NT2/D1 (cell line): ENCODE measurements around the gene SETD5.

ENCODE experiments used
- DNase-seq: peaks from one replicate; pipeline ENCODE4 v3.0.0-alpha.2; 2011; ENCODE audit warnings: low read depth, low spot score
- H3K27me3 ChIP-seq: 2 replicates; pipeline ENCODE4 v1.6.0; 2011; ENCODE audit warnings: mild to moderate bottlenecking; ENCODE audit not compliant: insufficient read length, insufficient read depth
- H3K36me3 ChIP-seq: 2 replicates; pipeline ENCODE4 v1.6.1; 2011; ENCODE audit warnings: mild to moderate bottlenecking, low read length, mixed read lengths; ENCODE audit not compliant: insufficient read depth, insufficient read length
- H3K4me1 ChIP-seq: 2 replicates; pipeline ENCODE4 v1.5.1; 2011; ENCODE audit not compliant: insufficient read depth, insufficient read length
- H3K4me3 ChIP-seq: 2 replicates; pipeline ENCODE4 v1.5.1; 2011; ENCODE audit warnings: low read depth; ENCODE audit not compliant: insufficient read length
- H3K9ac ChIP-seq: 2 replicates; pipeline ENCODE4 v1.6.0; 2011; ENCODE audit warnings: low read depth; ENCODE audit not compliant: insufficient read length
- H3K9me3 ChIP-seq: 2 replicates; pipeline ENCODE4 v1.5.1; 2011; ENCODE audit warnings: mild to moderate bottlenecking, low read length; ENCODE audit not compliant: insufficient read depth
- SUZ12 ChIP-seq: IDR thresholded peaks from 2 replicates; pipeline ENCODE4 v1.6.1; 2011; ENCODE audit not compliant: insufficient read length, insufficient read depth; ENCODE audit errors: extremely low read depth
- YY1 ChIP-seq: IDR thresholded peaks from 2 replicates; pipeline ENCODE4 v1.6.1; 2011; ENCODE audit not compliant: insufficient read length, insufficient read depth
- ZNF274 ChIP-seq: IDR thresholded peaks from 2 replicates; pipeline ENCODE4 v1.6.1; 2011; ENCODE audit warnings: mild to moderate bottlenecking, low read depth, low read length

The SETD5 gene

DNA sequence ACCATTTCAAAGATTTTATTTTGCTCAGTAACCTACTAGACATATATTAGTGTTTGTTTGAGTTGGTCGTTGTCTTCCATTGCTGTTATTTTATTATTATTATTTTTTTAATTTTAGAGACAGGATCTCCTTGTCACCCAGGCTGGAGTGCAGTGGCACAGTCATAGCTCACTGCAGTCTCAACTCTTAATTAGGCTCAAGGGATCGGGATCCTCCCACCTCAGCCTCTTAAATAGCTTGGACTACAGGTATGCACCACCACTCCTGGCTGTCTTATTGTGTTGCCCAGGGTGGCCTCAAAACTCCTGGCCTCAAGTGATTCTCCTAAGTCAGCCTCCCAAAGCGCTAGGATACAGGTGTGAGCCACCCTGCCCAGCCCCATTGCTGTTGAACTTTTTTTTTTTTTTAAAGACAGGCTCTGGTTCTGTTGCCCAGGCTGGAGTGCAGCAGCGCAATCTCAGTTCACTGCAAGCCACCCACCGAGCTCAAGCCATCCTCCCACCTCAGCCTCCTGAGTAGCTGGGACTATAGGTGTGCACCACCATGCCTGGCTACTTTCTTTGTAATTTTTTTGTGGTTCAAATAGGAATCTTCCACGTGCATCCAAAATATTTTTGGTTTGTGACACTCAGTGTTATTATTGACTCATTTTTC is 18.2 kb downstream of the SETD5 start:
- Histone ChIP-seq H3K9me3 (no peaks in the 10 kb centered on the region), H3K4me1 (no peaks in the 10 kb centered on the region), H3K36me3 (peaks cover 24% of the 10 kb centered on the region), H3K27me3 (no peaks in the 10 kb centered on the region), H3K9ac (no peak overlapping the region), H3K4me3 (no peak overlapping the region)
- TF ChIP-seq YY1 (no peak), ZNF274 (no peak), SUZ12 (no peak)
- DNase-seq: no peak

DNA sequence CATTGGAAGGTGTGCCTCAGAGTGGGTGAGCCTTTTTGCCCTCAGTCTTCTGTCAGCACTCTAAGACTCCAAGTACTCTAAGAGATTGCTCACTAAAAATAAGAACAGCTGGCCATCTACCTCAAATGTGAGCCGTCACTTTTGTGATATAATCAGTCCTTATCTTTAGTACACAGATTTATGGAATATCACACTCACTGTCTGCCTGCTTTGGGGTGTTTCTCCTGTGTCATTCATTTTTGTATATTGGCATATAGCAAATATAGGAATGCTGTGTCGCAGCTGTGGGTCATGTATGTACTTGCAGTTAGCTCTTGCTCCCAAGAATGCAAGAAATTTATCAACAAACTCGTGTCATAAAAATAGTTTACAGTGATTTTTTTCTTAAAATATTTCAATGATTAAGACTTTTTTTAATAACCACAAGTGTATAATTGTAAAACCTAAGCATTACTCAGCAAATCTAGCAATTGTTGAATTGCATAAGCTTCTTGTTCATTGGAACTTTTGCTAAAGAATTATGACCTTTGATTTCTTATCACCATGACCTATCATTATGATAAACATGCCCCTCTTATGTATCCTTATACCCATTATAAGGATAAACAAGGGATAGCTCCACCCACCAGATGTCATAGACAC is 18.8 kb downstream of the SETD5 start:
- TF ChIP-seq SUZ12 (no peak), ZNF274 (no peak), YY1 (no peak)
- Histone ChIP-seq H3K4me3 (no peak overlapping the region), H3K36me3 (peaks cover 26% of the 10 kb centered on the region), H3K9me3 (no peaks in the 10 kb centered on the region), H3K27me3 (no peaks in the 10 kb centered on the region), H3K9ac (no peak overlapping the region), H3K4me1 (no peaks in the 10 kb centered on the region)
- DNase-seq: no peak

DNA sequence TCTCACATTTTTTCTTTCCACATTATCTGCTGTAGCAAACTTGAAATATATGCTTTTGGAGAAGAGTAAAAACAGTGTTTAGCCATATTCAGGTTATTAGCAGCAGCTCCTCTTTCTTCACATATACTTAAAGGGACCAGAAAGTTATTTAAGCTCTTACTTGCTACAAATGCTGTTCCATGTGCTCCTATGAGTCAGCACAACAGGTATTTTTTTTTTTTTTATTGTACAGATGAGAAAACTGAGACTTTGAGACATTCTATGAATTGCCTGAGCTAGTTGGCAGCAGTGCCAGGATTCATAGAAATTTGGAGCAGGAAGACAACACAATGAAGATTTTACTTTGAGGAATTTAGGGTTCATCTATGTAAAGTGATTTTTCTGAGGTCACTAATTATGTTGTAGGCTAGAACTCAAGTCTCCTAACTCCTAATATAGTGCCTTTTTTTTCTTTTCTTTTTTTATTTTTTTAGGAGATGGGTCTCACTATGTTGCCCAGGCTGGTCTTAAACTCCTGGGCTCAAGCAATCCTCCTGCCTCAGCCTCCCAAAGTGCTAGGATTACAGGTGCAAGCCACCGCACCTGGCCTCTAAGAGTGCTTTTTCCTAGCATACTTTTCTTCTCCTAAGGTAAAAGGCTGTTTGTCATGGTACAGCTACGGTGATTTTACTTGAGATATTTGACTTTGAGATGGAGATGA is 23.6 kb downstream of the SETD5 start:
- TF ChIP-seq ZNF274: no peak
- no peak for TF ChIP-seq YY1
- no peak for TF ChIP-seq SUZ12
- no peak overlapping the region for H3K9ac ChIP-seq
- H3K4me3 ChIP-seq: no peak overlapping the region
- H3K27me3 ChIP-seq: no peaks in the 10 kb centered on the region
- H3K9me3 ChIP-seq: no peaks in the 10 kb centered on the region
- DNase-seq: no peak
- H3K36me3 ChIP-seq: peaks cover 41% of the 10 kb centered on the region
- no peaks in the 10 kb centered on the region for H3K4me1 ChIP-seq

DNA sequence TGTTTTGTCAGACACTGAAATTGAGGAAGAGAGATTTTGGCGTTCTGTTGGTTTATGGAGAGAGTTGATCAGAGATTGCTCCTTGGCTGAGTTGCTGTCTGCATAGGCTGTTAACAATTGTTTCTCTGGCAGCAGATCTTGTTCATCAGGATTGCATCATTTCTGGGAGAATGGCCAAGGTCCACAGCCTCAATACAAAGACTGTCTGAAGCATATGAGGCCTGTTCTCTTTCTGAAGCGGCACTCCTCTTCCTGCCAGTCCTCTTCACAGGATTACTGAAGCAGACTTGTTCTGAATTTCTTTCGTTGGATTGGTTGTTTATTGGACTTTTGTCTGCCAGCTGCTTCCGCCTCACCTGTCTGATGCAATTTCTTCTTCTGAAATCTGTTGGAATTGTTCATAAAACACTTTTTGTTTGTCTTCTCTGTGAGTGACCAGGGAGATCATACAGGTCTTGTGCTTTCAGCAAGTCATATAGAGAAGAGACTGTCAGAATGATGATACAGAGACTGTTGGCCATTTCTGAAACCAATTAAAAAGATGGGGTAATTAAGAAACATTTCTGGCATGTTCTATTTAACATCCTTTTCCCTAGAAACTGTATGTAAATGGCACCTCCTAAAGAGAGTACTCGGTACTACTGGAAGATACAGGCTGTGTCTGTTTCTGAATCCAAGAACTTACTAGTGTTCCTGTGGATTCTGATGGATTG is 25.5 kb downstream of the SETD5 start:
- Histone ChIP-seq H3K9ac (no peak overlapping the region), H3K4me3 (no peak overlapping the region), H3K4me1 (no peaks in the 10 kb centered on the region), H3K9me3 (no peaks in the 10 kb centered on the region), H3K27me3 (no peaks in the 10 kb centered on the region), H3K36me3 (peaks cover 48% of the 10 kb centered on the region)
- DNase-seq: no peak
- TF ChIP-seq YY1 (no peak), SUZ12 (no peak), ZNF274 (no peak)

DNA sequence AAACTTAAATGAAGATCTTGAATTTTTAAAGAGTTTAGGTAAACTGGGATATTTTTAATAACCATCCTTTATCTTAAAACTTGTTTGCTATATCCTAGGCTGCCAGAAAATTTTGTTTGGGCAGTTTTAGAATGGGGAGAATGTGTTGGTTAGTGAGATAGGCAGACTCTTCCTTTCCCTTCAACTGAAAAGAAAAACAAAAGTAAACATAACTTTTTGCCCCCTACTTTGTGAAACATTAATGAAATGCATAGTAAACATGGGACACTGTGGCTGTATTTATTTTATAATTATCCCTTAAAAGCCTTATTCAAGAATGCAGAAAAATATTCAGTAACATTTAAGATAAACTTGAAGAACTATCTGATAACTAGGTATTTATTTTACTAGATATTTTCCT is 31.0 kb downstream of the SETD5 start:
- no peaks in the 10 kb centered on the region for H3K4me1 ChIP-seq
- H3K4me3 ChIP-seq: no peak overlapping the region
- TF ChIP-seq ZNF274 (no peak), SUZ12 (no peak), YY1 (no peak)
- H3K9me3 ChIP-seq: no peaks in the 10 kb centered on the region
- no peak overlapping the region for H3K9ac ChIP-seq
- H3K27me3 ChIP-seq: no peaks in the 10 kb centered on the region
- DNase-seq: no peak
- peaks cover 88% of the 10 kb centered on the region for H3K36me3 ChIP-seq

DNA sequence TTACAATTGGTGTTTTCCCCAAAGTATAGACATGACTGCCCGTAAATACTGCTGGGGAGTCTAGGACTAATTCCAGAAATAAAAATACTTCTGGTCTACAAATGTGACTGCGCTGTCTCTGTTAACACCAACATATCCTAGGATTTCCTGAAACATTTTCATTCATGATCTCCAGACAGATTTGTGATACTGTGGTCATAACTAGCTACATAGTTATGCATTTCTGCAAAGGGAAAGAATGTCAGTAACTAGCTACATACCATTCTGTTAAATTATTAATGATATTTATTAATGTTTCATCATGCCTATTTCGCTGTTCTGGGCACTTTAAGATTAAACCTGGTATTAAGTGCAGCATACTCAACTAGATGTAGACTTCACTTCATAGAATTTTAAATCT is 33.3 kb downstream of the SETD5 start:
- no peak for DNase-seq
- Histone ChIP-seq H3K9me3 (no peaks in the 10 kb centered on the region), H3K9ac (no peak overlapping the region), H3K27me3 (no peaks in the 10 kb centered on the region), H3K4me3 (no peak overlapping the region), H3K4me1 (no peaks in the 10 kb centered on the region), H3K36me3 (peaks cover 96% of the 10 kb centered on the region)
- TF ChIP-seq ZNF274 (no peak), SUZ12 (no peak), YY1 (no peak)
